HG03520 (cell line): ENCODE results near the gene NAV1.

Source experiments
- ATAC-seq: cut with Tn5 transposase; IDR thresholded peaks from one replicate; pipeline ENCODE4 v1.9.1; 2021; ENCODE audit warnings: mild to moderate bottlenecking, moderate library complexity; ENCODE audit not compliant: unreplicated experiment

The NAV1 gene

GRCh38 chr1:201502511-201502857 is 36.4 kb upstream of the NAV1 start:
- ATAC-seq = no peak

DNA sequence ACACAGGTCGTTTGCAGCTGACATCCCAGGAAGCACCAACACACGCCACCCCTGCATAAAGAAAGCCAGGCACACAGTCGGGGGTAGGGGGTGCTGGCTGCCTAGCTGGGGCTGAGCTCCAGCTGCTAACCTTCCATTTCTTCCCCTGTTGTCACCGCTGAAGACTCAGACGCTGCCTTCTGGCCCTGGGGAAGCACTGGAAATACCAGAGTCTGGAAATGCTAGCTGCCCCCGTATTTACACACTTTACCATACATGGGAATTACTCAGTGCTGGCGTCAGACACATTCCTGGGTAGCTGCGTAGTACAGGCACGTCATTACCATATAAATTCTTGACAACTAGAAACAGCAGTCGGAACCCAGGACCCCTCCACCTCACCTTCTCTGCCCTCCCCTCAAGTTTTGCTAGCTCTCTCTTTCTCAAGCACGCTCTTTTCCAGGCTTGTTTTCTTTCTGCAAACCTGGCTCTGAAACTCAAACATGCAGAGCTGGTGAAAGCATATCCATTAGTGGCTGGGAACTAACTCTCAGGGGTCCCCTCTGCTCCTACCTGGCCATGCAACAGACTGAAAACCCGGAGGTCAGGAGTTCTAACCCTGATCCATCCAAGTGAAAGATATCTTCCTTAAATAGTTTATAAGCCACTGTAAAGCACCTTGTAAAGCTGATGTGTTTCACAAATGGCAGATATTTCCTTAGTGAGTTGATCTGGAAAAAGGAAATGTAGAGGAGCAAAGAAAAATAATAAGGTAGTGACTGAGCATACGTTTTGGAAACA is 35.3 kb upstream of the NAV1 start:
- no peak for ATAC-seq

GRCh38 chr1:201504179-201504631 is 34.7 kb upstream of the NAV1 start:
- ATAC-seq = no peak

GRCh38 chr1:201504799-201505502 is 34.0 kb upstream of the NAV1 start:
- ATAC-seq = no peak

GRCh38 chr1:201505503-201505890 is 33.4 kb upstream of the NAV1 start:
- no peak for ATAC-seq

DNA sequence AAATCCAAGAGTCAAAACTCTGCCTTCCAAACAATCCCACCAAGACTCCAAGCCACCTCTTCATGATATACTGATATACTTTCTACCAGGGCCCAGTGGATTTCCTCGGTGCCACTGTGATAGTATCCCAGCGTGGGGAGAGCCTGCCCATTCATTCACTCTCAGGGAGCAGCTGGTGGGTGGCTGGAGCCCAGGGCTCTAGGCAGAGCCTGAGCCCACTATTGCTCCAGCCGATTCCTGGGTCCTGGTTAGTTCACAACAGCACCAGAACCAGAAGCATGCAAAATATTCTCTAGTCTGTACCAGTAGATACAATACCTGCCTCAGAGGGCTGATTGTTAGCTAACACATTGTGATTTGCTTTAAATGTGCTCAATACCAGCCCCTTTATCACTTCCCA is 32.8 kb upstream of the NAV1 start:
- no peak for ATAC-seq

DNA sequence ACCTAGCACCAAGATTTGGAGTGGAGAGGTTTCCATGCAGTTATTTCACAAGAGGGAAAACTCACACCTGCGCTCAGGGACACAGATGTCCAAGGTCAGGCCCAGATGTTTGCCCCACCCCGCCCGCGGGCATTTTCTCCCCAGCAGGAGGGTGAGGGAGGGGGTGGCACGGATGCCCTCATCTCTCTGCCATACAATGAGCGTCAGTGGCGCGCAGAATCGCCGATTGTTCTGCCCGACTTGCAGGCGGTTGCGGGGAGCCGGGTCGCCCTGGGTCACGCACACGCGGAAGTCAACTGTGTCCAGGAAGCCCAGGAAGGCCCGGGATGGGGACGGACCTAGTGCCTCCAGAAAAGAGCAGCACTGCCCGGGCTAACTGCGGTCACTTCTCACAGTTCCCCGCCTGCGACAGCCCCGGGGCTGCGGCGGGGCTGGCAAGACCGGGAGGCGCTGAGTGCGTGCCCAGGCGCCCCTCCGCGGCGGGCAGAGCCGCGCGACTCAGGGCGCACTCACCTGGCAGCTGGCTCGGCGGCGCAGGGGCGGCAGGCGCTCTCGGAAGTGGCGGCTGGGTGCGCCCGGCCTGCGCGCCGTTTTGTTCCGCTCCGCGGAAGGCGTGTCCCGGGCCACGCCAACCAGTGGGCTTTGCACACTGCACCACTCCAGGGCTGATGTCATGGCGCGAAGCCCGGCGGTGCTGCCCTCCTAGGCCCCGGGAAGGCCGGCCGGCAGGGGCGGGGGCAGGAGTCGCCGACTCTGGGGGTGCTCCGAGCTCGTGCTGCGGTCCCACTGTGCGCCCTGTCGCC is 32.2 kb upstream of the NAV1 start, which contains the start of gene CSRP1:
CSRP1 (minus strand) TSS at position 567 of the 803 bp plus-strand sequence. CDS start 10,820 bp downstream, outside the sequence.
- ATAC-seq = peak; percentile 88

- ATAC-seq = peak; percentile 10
Observed at GRCh38 chr1:201507360-201507675, 31.6 kb upstream of the NAV1 start.

GRCh38 chr1:201508809-201509208 is 30.1 kb upstream of the NAV1 start:
- ATAC-seq = no peak

DNA sequence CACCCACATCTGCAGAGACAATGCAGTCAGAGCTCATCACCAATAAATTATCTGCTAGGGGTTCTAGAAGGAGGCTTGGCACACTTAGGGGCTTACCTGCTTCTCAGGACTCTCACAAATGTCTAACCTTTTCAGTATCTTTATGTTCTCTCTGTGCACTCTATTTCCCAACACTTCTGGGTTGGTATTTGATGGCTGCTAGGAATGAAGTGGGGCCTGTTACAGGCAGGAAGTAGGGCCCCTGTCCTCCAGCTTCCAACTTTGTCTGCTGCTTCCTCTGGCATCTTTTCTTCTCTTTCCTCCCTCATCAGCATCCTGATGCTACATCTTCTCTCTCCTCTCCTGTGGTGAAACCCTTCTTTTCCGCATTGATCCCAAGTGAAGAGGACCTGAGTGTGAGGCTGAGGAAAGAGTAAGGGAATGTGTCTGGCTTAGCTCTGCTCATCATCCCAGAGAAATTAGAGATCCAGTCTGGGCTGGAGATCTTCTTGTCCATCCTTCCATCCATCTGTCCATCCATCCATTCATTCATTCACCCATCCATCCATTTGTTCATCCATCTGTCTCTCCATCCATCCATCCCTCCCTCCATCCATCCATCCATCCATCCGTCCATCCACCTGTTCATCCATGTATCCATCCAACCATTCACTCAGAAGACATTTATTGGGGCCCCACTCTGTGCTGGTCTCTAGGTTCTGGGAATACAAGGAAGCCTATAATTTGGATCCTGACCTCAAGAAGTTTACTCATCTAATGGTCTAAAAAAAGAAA is 29.1 kb upstream of the NAV1 start:
- no peak for ATAC-seq

DNA sequence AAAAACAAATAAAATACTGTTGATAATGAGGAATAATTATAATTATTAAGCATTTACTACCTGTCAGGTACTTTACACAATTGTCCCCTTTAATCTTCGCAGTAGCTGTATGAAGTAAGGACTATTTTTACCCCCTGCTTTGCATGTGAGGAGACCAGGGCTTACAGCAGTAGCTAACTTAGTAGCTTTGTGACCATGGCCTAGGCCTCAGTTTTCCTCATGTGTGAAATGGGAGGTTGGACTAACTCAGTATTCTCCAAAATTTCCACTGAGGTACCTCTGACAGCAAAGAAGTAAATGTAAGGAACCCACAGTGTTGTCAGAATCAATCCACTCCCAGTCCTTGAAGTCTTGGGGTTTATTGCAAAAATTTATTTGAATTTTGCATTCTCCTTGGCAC is 28.2 kb upstream of the NAV1 start:
- no peak for ATAC-seq

DNA sequence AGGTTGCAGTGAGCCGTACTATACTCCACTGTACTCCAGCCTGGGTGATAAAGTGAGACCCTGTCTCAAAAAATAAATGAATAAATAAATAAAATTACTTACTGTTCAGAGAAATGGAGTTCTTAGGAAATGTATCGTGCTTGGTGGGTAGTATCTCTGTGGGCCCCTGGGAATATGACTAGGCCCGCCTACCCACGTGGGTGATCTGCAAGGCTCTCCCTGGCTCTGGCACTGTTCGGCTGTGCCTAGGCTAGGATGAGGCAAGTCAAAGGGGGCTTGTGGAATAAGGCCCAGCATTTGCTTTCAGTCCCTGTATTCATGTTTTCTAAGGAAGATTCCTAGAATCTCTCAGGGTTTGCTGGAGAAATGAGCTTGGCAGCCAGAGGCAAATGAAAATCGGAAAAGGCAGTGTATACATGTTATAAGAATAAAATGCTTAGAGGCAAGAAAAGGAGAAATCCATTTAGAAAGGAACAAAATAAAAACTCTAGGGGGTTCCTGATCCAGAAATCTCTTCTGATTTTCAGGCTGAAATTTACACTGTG is 27.5 kb upstream of the NAV1 start:
- no peak for ATAC-seq

GRCh38 chr1:201511941-201512539 is 26.9 kb upstream of the NAV1 start:
- ATAC-seq = no peak

GRCh38 chr1:201513498-201514243 is 25.3 kb upstream of the NAV1 start:
- ATAC-seq = no peak

- no peak for ATAC-seq
Observed at GRCh38 chr1:201514466-201514865, 24.5 kb upstream of the NAV1 start.

DNA sequence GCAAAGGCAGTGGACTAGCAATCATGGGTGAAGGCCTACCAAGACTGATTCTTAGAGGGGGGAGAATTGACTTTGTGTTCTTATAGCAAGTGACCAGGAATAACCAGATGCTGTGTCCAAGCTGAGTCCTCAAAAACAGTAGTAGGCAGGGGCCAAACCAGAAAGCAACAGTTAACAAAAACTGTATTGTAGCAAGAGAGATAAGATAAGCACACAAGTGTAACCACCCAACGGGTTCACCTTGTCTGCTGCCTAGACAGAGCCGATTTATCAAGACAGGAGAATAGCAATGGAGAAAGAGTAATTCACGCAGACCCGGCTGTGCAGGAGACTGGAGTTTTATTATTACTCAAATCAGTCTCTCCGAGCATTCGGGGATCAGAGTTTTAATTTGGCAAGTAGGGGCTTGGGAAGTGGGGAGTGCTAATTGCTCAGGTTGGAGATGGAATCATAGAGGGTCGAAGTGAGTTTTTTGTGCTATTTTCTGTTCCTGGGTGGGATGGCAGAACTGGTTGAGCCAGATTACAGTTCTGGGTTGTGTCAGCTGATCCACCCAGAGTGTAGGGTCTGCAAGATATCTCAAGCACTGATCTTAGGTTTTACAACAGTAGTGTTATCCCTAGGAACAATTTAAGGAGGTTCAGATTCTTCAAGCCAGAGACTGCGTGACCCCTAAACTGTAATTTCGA is 23.7 kb upstream of the NAV1 start:
- ATAC-seq = no peak

GRCh38 chr1:201515895-201516294 is 23.0 kb upstream of the NAV1 start:
- ATAC-seq = no peak

DNA sequence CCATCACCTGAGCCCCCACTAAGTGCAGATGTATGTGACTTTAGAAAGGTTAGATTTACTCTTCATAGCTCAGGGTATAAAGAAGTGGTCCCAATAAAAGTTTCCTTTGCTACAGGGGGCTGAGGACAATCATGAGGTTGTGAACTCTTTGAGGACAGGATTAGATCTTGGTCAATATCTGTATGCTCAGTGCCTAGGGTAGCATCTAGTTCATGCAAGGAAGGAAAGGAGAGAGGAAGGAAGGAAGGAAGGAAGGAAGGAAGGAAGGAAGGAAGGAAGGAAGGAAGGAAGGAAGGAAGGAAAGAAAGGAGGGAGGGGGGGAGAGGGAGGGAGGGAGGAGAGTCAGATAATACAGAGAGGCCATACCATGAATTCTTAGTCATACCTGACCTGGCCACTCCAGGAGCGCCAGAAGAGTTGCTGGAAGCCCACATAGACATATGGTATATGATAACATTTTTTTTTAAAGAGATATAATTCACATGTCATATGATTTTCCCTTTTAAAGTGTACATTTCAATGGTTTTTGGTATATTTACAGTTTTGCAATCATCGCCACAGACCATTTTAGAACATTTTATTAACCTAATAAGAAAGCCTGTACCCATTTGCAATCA is 22.3 kb upstream of the NAV1 start:
- ATAC-seq = no peak

DNA sequence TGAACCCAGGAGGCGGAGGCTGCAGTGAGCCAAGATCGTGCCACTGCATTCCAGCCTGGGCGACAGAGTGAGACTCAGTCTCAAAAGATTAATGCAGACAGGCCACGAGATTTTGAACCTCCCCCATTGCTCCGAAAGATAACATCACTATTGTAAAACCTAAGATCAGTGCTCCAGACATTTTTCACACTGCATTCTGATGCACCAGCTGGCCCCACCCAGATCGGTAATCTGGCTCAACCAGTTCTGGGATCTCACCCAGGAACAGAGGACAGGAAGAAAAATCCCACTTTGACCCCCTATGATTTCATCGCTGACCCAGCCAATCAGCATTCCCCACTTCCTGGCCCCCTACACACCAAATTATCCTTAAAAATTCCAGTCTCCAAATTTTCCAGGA is 21.3 kb upstream of the NAV1 start:
- ATAC-seq = no peak
